CD4-positive, alpha-beta T cell treated with Interferon alpha-2 for 1 hour (primary cell): ENCODE data around the gene QTRT2.

Experiments
- DNase-seq, 2 donors: peaks; one replicate each; pipeline ENCODE4 v3.0.0-alpha.2; 2020 to 2022

Gene QTRT2

DNA sequence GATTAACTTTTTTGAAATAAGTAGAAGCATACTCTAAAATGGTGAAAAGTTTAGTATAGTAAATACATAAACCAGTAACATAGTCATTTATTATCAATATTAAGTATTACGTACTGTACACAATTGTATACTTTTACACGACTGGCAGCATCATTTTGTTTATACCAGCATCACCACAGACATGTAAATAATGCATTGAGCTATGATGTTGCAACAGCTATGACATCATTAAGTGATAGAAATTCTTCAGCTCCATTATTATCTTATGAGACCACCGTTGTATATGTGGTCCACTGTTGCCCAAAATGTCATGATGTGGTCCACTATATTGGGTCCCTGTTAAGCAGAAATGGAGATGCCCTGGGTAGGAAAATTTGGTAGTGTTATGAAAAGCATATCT, 71.0 kb downstream of the QTRT2 start:
- no peak for DNase-seq

- no peak for DNase-seq
These were observed 71.7 kb downstream of the QTRT2 start for GRCh38 chr3:114128231-114128630.

GRCh38 chr3:114128826-114129225, 72.3 kb downstream of the QTRT2 start:
- no peak for DNase-seq

DNA sequence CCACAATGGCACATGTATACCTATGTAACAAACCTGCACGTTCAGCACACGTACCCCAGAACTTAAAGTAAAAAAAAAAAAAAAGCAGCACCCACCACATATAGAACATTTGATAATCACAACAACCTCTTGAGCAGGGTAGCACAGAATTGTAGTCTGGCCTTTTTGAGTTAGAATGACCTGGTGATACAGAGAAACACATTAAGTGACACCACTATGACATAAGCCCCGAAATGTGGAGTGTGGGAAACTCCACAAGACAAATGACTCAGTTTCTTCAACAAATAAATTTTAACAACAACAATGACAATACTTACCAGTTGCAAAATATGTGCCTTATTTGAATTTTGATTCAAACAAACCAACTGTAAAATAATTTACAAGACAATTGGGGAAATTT, 76.0 kb downstream of the QTRT2 start:
- no peak for DNase-seq

- no peak for DNase-seq
These were observed 77.4 kb downstream of the QTRT2 start for GRCh38 chr3:114133947-114134346.
